Activated T-cell treated with anti-CD3 and anti-CD28 coated beads, Interleukin-2, amount 50 U/mL, for 4 hours (primary cell): Measurements from ENCODE around the gene OR8K1. TPM values are rescaled to one million over a fixed set of nuclear protein-coding genes. Genes with fewer than 3 reads are reported as not detected.

ENCODE experiments used
- ATAC-seq, 2 donors: fragments of 200-7000 bp; cut with Tn5 transposase; one replicate each; pipeline ENCODE4 v1.10.0; 2021
- DNase-seq: peaks from one replicate; pipeline ENCODE4 v3.0.0-alpha.2; 2020
- H3K27me3 Mint-ChIP-seq: one replicate; pipeline ENCODE4 v1.8.0; 2021; ENCODE audit warnings: low read depth, mixed read lengths
- H3K36me3 Mint-ChIP-seq: one replicate; pipeline ENCODE4 v1.8.0; 2022; ENCODE audit warnings: mixed read lengths; ENCODE audit not compliant: insufficient read depth
- H3K4me1 Mint-ChIP-seq: one replicate; pipeline ENCODE4 v1.8.0; 2021; ENCODE audit warnings: low read depth, mixed read lengths
- H3K4me3 Mint-ChIP-seq: one replicate; pipeline ENCODE4 v1.8.0; 2021; ENCODE audit warnings: mild to moderate bottlenecking, moderate library complexity, mixed read lengths
- H3K9me3 Mint-ChIP-seq: one replicate; pipeline ENCODE4 v1.8.0; 2021; ENCODE audit warnings: mixed read lengths
- total RNA-seq, 3 donors: library from RNA; stranded (reverse); gene quantifications; one replicate each; pipeline ENCODE4 v1.2.1, GENCODE V29; 2021

OR8K1 gene
- total RNA-seq = not detected

DNA sequence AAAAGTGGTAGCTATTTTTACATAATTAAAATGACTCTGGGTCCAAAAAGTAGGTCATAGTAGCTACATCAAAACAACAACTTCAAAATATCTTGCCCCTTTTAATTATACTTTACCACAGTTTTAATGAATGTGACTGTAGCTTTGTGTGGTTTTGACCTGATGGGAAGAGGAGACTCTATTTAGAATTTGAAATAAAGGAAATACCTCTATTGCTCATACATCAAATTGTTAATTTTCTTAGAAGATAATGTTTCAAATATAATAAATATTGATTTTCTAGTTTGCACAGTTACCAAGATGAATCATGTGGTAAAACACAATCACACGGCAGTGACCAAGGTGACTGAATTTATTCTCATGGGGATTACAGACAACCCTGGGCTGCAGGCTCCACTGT, at the start of gene OR8K1:
TSS of gene OR8K1 (plus strand) at position 301 of the 400 bp plus-strand sequence. CDS start at position 301, 0 bp downstream.
- no peak for ATAC-seq
- DNase-seq = no peak
- Mint-ChIP-seq H3K27me3 (no peaks in the 10 kb centered on the region), H3K9me3 (peaks cover 25% of the 10 kb centered on the region), H3K4me3 (no peak within 1 kb of the TSS), H3K4me1 (no peaks in the 10 kb centered on the region), H3K36me3 (no peaks in the 10 kb centered on the region)

GRCh38 chr11:56296898-56297297, 48.9 kb upstream of the OR8K1 start:
- H3K36me3 Mint-ChIP-seq = no peaks in the 10 kb centered on the region
- no peak for DNase-seq
- no peak overlapping the region for H3K4me3 Mint-ChIP-seq
- ATAC-seq = no peak
- H3K4me1 Mint-ChIP-seq = no peaks in the 10 kb centered on the region
- peaks cover 19% of the 10 kb centered on the region for H3K9me3 Mint-ChIP-seq
- no peaks in the 10 kb centered on the region for H3K27me3 Mint-ChIP-seq

GRCh38 chr11:56307836-56308235, 38.0 kb upstream of the OR8K1 start:
- no peaks in the 10 kb centered on the region for H3K4me1 Mint-ChIP-seq
- ATAC-seq (no peak), DNase-seq (no peak)
- peaks cover 29% of the 10 kb centered on the region for H3K9me3 Mint-ChIP-seq
- H3K36me3 Mint-ChIP-seq = no peaks in the 10 kb centered on the region
- H3K27me3 Mint-ChIP-seq = no peaks in the 10 kb centered on the region
- H3K4me3 Mint-ChIP-seq = no peak overlapping the region

DNA sequence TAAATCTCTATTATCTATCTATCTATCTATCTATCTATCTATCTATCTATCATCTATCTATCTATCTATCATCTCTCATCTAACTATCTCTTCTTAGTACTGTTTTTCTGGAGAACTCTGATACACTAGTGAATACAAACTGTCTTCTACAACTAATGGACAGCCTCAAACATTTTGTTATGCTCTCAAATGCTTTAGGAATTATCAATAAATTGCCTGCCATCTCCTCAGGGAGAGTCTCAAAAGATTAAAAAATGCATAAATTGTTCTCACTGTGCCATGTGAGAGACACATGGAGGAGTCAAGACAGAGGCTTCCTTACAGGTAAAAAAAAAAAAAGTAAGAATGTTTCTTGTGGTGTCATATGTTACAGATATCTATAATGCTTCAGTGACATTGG, 31.0 kb upstream of the OR8K1 start, which contains the start of gene OR8K3:
TSS of gene OR8K3 (plus strand) at position 301 of the 400 bp plus-strand sequence. CDS start 3,163 bp downstream, outside the sequence.
- Mint-ChIP-seq H3K9me3 (peaks cover 17% of the 10 kb centered on the region), H3K4me1 (no peaks in the 10 kb centered on the region), H3K36me3 (no peaks in the 10 kb centered on the region), H3K4me3 (no peak within 1 kb of the TSS), H3K27me3 (no peaks in the 10 kb centered on the region)
- no peak for ATAC-seq
- no peak for DNase-seq

DNA sequence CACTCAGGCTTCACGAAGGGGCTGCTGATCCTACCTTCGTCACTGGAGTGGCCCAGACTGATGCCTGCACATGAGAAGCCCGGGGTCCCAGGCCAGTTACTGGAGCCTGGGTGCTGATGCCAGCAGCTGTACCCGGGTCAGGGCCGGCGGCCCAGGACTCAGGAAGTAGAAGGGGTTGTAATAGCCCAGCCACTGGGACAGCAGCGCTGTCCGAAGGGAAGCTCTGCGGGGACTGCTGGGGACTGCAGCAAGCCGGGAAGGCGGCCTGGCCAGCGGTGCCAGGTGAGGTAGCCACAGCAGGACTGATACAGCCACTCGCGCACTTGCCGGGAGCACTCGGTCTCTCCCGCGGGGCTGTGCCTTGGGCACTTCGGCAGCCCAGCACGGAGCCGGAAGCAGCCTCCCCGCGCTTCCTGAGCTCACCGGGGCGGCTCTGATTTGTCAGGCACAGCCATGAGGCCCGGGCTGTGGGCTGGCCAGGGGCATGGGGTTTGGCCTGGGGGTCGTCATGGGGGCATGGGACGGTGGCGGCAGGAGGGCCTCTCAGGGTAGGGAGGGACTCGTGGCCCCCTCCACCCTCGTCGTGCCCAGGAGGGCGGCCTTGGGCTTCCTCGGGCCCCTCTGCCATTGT, 13.9 kb upstream of the OR8K1 start:
- peaks cover 4% of the 10 kb centered on the region for H3K9me3 Mint-ChIP-seq
- no peak overlapping the region for H3K4me3 Mint-ChIP-seq
- DNase-seq (no peak), ATAC-seq (no peak)
- no peaks in the 10 kb centered on the region for H3K4me1 Mint-ChIP-seq
- H3K27me3 Mint-ChIP-seq = no peaks in the 10 kb centered on the region
- H3K36me3 Mint-ChIP-seq = no peaks in the 10 kb centered on the region

- no peaks in the 10 kb centered on the region for H3K36me3 Mint-ChIP-seq
- H3K9me3 Mint-ChIP-seq = peaks cover 4% of the 10 kb centered on the region
- ATAC-seq = no peak
- DNase-seq = no peak
- H3K27me3 Mint-ChIP-seq = no peaks in the 10 kb centered on the region
- H3K4me3 Mint-ChIP-seq = no peak overlapping the region
- no peaks in the 10 kb centered on the region for H3K4me1 Mint-ChIP-seq
Measured at GRCh38 chr11:56333156-56333555, 12.7 kb upstream of the OR8K1 start.

- Mint-ChIP-seq H3K36me3 (no peaks in the 10 kb centered on the region), H3K9me3 (peaks cover 16% of the 10 kb centered on the region), H3K4me1 (no peaks in the 10 kb centered on the region), H3K27me3 (no peaks in the 10 kb centered on the region), H3K4me3 (no peak overlapping the region)
- ATAC-seq (no peak), DNase-seq (no peak)
Measured at GRCh38 chr11:56340289-56340688, 5.5 kb upstream of the OR8K1 start.

DNA sequence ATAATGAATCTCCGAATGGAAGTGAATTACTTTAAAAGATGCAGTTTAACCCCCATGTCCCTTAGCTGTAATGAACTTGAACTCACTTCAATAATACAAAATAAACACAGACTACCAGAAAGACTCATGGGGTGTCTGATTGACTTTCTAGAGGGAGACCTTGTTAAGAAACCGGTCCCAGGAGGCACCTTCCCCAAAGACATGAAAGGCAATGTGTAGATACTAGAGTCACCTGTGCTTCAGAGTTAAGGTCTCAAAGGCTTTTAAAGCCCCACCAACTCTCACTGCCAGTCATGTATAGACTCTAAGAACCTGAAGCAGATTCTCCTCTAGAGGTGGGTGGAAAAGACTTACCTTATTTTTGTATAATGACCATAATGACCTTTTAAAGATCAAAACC, 8.2 kb downstream of the OR8K1 start, which contains the start of gene OR8J1:
TSS of gene OR8J1 (plus strand) at position 301 of the 400 bp plus-strand sequence. CDS start 5,956 bp downstream, outside the sequence.
- Mint-ChIP-seq H3K4me3 (no peak within 1 kb of the TSS), H3K36me3 (no peaks in the 10 kb centered on the region), H3K4me1 (no peaks in the 10 kb centered on the region), H3K27me3 (no peaks in the 10 kb centered on the region), H3K9me3 (peaks cover 8% of the 10 kb centered on the region)
- no peak for DNase-seq
- no peak for ATAC-seq

DNA sequence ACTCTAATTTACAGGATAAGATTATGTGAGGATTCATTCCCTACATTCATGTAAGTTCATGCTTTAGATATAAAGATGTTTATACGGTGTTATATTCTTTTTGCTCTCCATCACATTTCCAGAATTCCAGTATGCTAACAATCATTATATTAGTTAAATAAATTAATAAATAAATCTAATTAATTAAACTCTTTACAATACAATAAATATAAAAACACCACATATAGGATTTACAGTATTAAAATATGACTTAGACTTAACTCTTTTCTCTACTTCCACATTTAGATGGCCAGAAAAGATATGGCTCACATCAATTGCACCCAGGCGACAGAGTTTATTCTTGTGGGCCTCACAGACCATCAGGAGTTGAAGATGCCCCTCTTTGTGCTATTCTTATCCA, 29.5 kb downstream of the OR8K1 start, which contains the start of gene OR8U1:
TSS of gene OR8U1 (plus strand) at position 301 of the 400 bp plus-strand sequence. CDS start at position 301, 0 bp downstream.
- Mint-ChIP-seq H3K27me3 (no peaks in the 10 kb centered on the region), H3K4me3 (no peak within 1 kb of the TSS), H3K9me3 (peaks cover 18% of the 10 kb centered on the region), H3K36me3 (no peaks in the 10 kb centered on the region), H3K4me1 (no peaks in the 10 kb centered on the region)
- no peak for DNase-seq
- ATAC-seq = no peak

GRCh38 chr11:56380120-56380519, 34.3 kb downstream of the OR8K1 start:
- H3K27me3 Mint-ChIP-seq = no peaks in the 10 kb centered on the region
- no peaks in the 10 kb centered on the region for H3K4me1 Mint-ChIP-seq
- no peak for DNase-seq
- H3K4me3 Mint-ChIP-seq = no peak overlapping the region
- no peak for ATAC-seq
- H3K36me3 Mint-ChIP-seq = no peaks in the 10 kb centered on the region
- H3K9me3 Mint-ChIP-seq = peaks cover 19% of the 10 kb centered on the region

DNA sequence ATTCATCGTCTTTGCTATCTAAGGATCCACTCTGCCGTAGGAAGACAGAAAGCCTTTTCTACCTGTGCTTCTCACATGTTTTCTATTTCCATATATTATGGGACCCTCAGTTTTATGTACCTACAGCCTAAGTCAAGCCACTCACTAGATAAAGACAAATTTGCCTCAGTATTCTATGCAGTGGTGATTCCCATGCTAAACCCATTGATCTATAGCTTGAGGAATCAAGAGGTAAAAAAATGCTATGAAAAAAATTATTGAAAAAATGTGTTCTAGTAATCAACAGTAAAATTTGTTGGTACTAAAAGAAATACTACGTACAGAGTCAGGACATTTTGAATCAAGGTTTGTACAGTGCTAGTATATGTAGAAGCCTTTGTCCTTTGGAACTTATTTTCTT, 48.5 kb downstream of the OR8K1 start:
- Mint-ChIP-seq H3K27me3 (no peaks in the 10 kb centered on the region), H3K36me3 (no peaks in the 10 kb centered on the region), H3K4me3 (no peak overlapping the region), H3K9me3 (peaks cover 18% of the 10 kb centered on the region), H3K4me1 (no peaks in the 10 kb centered on the region)
- ATAC-seq (no peak), DNase-seq (no peak)

GRCh38 chr11:56396047-56396446, 50.2 kb downstream of the OR8K1 start:
- H3K36me3 Mint-ChIP-seq = no peaks in the 10 kb centered on the region
- no peak overlapping the region for H3K4me3 Mint-ChIP-seq
- no peak for DNase-seq
- H3K4me1 Mint-ChIP-seq = no peaks in the 10 kb centered on the region
- peaks cover 19% of the 10 kb centered on the region for H3K9me3 Mint-ChIP-seq
- no peak for ATAC-seq
- no peaks in the 10 kb centered on the region for H3K27me3 Mint-ChIP-seq

Other genes with a start within 250 kb of the OR8K1 start
- gene OR8H2, start 242.4 kb upstream of the OR8K1 start, total RNA-seq = not detected
- gene OR8H3, start 223.7 kb upstream of the OR8K1 start, total RNA-seq = not detected
- not detected for gene OR8J3, start 205.8 kb upstream of the OR8K1 start, total RNA-seq
- gene OR8K5, start 185.7 kb upstream of the OR8K1 start, total RNA-seq = not detected
- gene OR5J2, start 169.4 kb upstream of the OR8K1 start, total RNA-seq = not detected
- not detected for gene OR5T2, start 111.8 kb upstream of the OR8K1 start, total RNA-seq
- not detected for gene OR5T3, start 93.8 kb upstream of the OR8K1 start, total RNA-seq
- gene OR5T1, start 71.9 kb upstream of the OR8K1 start, total RNA-seq = not detected
- gene OR8H1, start 53.8 kb upstream of the OR8K1 start, total RNA-seq = not detected
- gene OR8K3, start 30.9 kb upstream of the OR8K1 start, total RNA-seq = not detected
- not detected for gene OR8J1, start 8.3 kb downstream of the OR8K1 start, total RNA-seq
- gene OR8U1, start 29.6 kb downstream of the OR8K1 start, total RNA-seq = not detected
- gene OR5AL1, start 66.7 kb downstream of the OR8K1 start, total RNA-seq = not detected
- not detected for gene OR5M3, start 127.3 kb downstream of the OR8K1 start, total RNA-seq
- gene OR5M8, start 145.3 kb downstream of the OR8K1 start, total RNA-seq = not detected
- not detected for gene OR5M11, start 197.2 kb downstream of the OR8K1 start, total RNA-seq
- not detected for gene OR5M10, start 231.7 kb downstream of the OR8K1 start, total RNA-seq